T-helper 22 cell (primary cell): ENCODE measurements around the gene ARHGAP25.

ENCODE experiments used
- DNase-seq: peaks from one replicate; pipeline ENCODE4 v3.0.0-alpha.2; 2020; ENCODE audit warnings: low read depth

ARHGAP25 gene

DNA sequence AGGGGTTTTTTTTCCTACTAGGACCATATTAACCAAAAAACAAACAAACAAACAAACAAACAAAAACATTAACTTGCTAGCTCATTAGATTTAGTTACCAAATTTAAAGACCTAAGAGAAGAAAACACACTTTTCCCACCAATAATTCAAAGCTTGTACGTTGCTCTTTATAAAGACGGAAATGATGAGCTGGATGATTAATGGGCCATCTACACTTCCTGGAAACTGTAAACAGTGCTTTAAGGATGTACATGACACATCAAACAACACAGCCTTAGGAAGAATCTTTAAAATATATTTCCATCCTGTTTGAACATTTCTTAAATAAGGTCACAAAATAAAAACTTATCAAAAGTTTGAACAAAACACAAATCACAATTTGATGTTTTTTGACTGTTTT is 135.6 kb downstream of the ARHGAP25 start:
- DNase-seq: no peak

DNA sequence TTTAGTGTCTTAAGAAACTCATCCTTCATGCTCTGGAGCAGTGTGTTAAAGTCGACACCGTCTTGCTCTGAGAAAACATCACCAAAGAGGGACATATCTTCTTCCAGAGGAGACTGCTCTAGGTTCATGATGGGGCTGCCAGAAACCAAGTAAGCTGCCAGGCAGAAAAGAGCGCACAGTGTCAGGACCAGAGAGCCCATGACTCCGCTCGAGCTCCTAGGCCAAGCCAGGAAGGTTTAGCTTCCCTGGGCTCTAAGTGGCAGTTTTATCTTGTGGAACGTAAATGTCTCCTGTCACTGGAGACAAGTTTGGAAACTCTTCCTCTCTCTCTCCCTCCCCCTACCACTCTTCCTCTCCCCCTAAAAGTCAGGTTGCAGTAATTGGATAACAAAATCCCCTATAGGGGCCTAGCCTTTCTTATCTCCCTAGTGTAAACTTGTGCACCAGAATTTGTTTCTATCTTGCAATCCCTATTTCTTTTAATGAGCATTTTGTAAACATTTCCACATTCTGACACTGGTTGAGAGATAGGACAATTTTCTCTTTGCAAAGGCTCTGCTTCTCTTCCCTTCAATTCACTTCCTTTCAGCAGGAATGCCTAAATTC is 136.7 kb downstream of the ARHGAP25 start, which contains the start of gene BMP10:
BMP10 (minus strand) TSS at position 239 of the 606 bp plus-strand sequence; CDS start at position 200, 39 bp downstream.
- DNase-seq: no peak
